LNCAP (cell line): ENCODE results near the gene APBA2.

Experiments
- TF ChIP-seq, protein P1 (sequence below): fragments of 450-650 bp; IDR thresholded peaks from 2 replicates; pipeline ENCODE4 v1.5.1; 2017; ENCODE audit warnings: mild to moderate bottlenecking

APBA2 gene

DNA sequence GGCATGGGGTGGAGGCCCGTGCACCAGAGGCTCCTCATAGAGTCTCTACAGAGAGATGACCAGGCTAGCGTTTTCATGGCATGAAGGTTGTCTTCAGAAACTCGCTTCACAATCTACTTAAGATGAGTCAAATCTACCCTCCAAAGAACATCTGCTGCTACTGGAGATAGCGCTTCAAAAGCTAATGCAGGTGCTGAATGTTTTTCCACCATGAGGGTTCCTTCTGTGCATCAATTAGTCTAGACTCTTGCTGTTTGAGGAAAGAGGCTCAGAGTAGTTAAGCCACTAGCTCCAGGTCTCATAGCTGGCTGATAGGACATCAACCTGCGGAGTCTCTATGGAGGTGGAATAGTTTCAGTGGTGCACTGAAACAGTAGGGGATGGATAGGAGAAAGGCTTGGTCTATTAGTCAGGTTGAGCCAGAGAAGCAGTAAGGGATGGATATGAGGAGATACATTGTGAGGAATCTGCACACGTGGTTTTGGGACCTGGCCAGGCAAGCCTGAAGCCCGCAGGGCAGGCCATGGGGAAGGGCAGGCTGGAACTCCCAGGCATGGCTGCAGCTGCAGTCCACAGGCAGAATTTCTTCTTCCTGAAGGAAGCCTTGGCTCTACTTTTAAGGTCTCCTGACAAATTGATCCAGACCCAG lies 117.5 kb downstream of the APBA2 start:
- TF ChIP-seq, protein P1, sequence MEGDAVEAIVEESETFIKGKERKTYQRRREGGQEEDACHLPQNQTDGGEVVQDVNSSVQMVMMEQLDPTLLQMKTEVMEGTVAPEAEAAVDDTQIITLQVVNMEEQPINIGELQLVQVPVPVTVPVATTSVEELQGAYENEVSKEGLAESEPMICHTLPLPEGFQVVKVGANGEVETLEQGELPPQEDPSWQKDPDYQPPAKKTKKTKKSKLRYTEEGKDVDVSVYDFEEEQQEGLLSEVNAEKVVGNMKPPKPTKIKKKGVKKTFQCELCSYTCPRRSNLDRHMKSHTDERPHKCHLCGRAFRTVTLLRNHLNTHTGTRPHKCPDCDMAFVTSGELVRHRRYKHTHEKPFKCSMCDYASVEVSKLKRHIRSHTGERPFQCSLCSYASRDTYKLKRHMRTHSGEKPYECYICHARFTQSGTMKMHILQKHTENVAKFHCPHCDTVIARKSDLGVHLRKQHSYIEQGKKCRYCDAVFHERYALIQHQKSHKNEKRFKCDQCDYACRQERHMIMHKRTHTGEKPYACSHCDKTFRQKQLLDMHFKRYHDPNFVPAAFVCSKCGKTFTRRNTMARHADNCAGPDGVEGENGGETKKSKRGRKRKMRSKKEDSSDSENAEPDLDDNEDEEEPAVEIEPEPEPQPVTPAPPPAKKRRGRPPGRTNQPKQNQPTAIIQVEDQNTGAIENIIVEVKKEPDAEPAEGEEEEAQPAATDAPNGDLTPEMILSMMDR, result no peak

DNA sequence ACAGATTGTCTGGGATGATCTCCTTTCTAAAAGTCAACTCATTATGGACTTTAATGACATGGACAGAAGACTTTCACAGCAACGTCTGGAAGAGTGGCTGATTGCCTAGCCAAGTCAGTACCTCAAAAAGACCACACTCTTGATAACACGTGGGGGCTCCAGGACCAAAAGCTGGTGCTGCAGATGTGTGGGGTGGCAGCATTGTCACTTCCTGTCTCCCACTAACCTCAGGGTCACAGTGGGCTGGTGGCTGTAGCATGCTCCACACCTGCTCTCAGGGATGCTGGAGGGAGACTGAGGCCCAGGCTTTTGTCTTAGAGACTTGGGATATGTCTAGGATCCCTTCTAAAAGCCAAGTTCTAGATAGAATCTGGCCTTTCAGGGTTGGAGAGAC lies 118.1 kb downstream of the APBA2 start:
- TF ChIP-seq, protein P1, result no peak

DNA sequence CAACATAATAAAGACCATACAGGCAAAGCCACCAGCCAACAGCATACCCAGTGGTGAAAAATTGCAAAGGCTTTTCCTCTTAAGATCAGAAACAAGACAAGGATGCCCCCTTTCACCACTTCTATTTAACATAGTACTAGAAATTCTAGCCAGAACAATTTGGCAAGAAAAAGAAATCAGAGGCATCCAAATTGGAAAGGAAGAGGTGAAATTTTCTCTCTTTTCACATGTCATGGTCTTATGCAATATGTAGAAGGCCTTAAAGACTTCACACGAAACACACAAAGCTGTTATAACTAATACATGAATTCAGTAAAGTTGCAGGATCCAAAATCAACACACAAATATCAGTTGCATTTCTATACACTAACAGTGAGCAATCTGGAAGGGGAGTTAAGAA lies 120.2 kb downstream of the APBA2 start:
- TF ChIP-seq, protein P1, result no peak

DNA sequence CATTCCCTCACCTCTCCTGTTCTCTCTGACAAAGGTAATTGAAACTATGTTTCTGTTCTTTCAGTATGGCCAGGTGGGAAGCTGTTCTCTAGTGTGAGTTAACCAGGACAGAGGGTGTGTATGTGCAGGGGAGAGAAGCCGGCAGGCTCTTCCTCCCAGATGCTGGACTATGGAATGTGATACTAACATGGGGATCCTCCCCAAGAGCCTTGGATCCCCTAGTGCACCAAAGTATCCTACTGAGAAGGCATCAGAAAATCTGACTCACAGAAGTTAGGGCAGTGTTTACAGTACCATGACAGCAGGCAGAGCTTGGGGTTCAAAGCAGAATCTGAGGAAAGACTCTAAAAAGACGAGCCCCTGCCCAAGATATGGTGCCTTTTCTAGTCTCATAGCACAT lies 123.1 kb downstream of the APBA2 start:
- TF ChIP-seq, protein P1, result no peak

DNA sequence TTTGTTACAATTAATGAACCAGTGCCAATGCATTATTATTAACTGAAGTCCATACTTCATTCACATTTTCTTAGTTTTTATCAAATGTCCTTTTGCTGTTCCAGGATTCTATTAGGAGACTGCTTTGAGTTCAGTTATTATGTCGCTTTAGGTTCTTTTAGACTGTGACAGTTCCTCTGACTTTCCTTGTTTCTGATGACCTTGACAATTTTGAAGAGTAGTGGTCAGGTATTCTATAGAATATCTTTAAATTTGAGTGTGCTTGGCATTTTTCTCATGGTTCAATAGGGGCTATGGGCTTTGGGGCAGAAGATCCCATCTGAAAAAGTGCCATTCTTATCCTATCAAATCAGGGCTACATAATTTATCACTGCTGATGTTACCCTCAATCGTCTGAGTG lies 126.3 kb downstream of the APBA2 start:
- TF ChIP-seq, protein P1, result no peak

DNA sequence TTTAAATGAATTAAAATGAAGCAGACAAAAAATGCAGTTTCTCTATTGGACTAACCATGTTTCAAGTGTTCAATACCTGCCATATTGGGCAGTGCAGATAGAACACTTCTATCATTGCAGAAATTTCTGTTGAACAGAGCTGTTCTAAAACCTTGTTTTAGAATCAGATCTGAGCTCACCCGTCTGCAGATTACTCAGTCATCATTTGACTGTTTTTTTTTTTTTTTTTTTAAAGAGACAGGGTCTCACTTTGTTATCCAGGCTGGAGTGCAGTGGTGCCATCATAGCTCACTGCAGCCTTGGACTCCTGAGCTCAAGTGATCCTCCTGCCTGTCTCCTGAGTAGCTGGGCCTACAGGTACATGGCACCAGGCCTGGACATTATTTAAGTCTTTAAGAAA lies 128.7 kb downstream of the APBA2 start:
- TF ChIP-seq, protein P1, result no peak

DNA sequence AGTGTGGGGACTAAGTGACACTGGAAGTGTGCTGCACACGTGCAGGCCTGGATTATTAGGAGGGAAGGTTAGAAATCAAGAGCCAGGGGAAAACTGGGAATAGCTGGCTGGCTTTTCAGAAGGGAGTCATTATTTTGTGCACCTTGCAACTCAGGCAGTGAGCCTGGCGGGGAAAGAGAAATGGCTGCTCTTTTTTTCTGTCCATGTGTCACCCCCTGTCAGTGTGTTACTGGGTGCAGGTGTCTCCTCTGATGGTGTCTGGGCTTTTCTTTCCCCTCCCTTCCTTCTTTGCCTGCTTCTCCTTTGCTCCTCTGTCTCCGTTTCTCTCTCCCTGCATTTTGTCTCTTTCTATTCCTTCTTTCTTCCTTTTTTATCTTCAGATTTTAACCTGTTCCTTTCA lies 130.7 kb downstream of the APBA2 start:
- TF ChIP-seq, protein P1, result no peak
